Natural killer cell treated with Interleukin-12 subunit alpha and Interleukin-12 subunit beta and Interleukin-15 and Interleukin-18, amount 100 ng/mL, for 72 hours (primary cell): Measurements from ENCODE around the gene TMEM222. TPM values are rescaled to one million over a fixed set of nuclear protein-coding genes. Genes with fewer than 3 reads are reported as not detected.

Experiments used
- ATAC-seq, 2 donors: fragments of 150-1000 bp; cut with Tn5 transposase in 1 of 2; sonication (Bioruptor Pico), chemical (Tn5 transposase) in 1 of 2; 2 replicates each; pipeline ENCODE4 v1.10.0; 2021
- DNase-seq: peaks from one replicate; pipeline ENCODE4 v3.0.0; 2022; ENCODE audit warnings: low spot score
- H3K27ac Mint-ChIP-seq, 2 donors: 1 replicate in 1 of 2; 2 replicates in 1 of 2; pipeline ENCODE4 v1.8.0; 2022; ENCODE audit warnings: mixed read lengths in 2 of 2, mild to moderate bottlenecking in 1 of 2, moderate library complexity in 1 of 2
- H3K27me3 Mint-ChIP-seq, 2 donors: 1 replicate in 1 of 2; 2 replicates in 1 of 2; pipeline ENCODE4 v1.8.0; 2022; ENCODE audit warnings: mixed read lengths in 2 of 2
- H3K36me3 Mint-ChIP-seq: one replicate; pipeline ENCODE4 v1.8.0; 2022; ENCODE audit warnings: mixed read lengths
- H3K4me1 Mint-ChIP-seq, 2 donors: 1 replicate in 1 of 2; 2 replicates in 1 of 2; pipeline ENCODE4 v1.8.0; 2022; ENCODE audit warnings: low read depth in 2 of 2, mixed read lengths in 2 of 2, mild to moderate bottlenecking in 1 of 2
- H3K4me3 Mint-ChIP-seq: one replicate; pipeline ENCODE4 v1.8.0; 2022; ENCODE audit warnings: mixed read lengths
- H3K9me3 Mint-ChIP-seq: 2 replicates; pipeline ENCODE4 v1.8.0; 2022; ENCODE audit warnings: mixed read lengths
- total RNA-seq, 2 donors: library from RNA; stranded (reverse); gene quantifications; one replicate each; pipeline ENCODE4 v1.2.3, GENCODE V29; 2022

The TMEM222 gene
- total RNA-seq, 2 donors from 2014 or later, result 40.6 to 49.5 TPM

- H3K36me3 Mint-ChIP-seq, result no peaks in the 10 kb centered on the region
- H3K9me3 Mint-ChIP-seq, result no peaks in the 10 kb centered on the region
- no peak for DNase-seq
- peak overlapping the region in 1 of 2 donors; percentile 20 for H3K27ac Mint-ChIP-seq
- no peak for ATAC-seq
- H3K4me3 Mint-ChIP-seq, result no peak overlapping the region
- H3K4me1 Mint-ChIP-seq, result peaks cover 32 to 39% of the 10 kb centered on the region in 2 donors
- no peaks in the 10 kb centered on the region for H3K27me3 Mint-ChIP-seq
Measured at GRCh38 chr1:27363766-27364695, 42.1 kb downstream of the TMEM222 start.

GRCh38 chr1:27364696-27365371 lies 42.9 kb downstream of the TMEM222 start:
- Mint-ChIP-seq H3K36me3 (no peaks in the 10 kb centered on the region), H3K9me3 (no peaks in the 10 kb centered on the region), H3K4me3 (peak overlapping the region; percentile 90), H3K4me1 (peaks cover 27 to 33% of the 10 kb centered on the region in 2 donors), H3K27ac (peak overlapping the region; percentile 77 to 81), H3K27me3 (no peaks in the 10 kb centered on the region)
- ATAC-seq, result peak in 1 of 2 donors; percentile 4
- peak; percentile 45 for DNase-seq

- peak overlapping the region; percentile 77 to 81 for H3K27ac Mint-ChIP-seq
- ATAC-seq (peak; percentile 77 to 85), DNase-seq (peak; percentile 84)
- H3K4me3 Mint-ChIP-seq, result peak overlapping the region; percentile 90
- H3K27me3 Mint-ChIP-seq, result no peaks in the 10 kb centered on the region
- no peaks in the 10 kb centered on the region for H3K36me3 Mint-ChIP-seq
- H3K4me1 Mint-ChIP-seq, result peaks cover 23 to 26% of the 10 kb centered on the region in 2 donors
- no peaks in the 10 kb centered on the region for H3K9me3 Mint-ChIP-seq
Measured at GRCh38 chr1:27365372-27366112, 43.6 kb downstream of the TMEM222 start.

- no peaks in the 10 kb centered on the region for H3K9me3 Mint-ChIP-seq
- H3K4me1 Mint-ChIP-seq, result peaks cover 23 to 25% of the 10 kb centered on the region in 2 donors
- DNase-seq, result peak; percentile 89
- no peaks in the 10 kb centered on the region for H3K27me3 Mint-ChIP-seq
- no peaks in the 10 kb centered on the region for H3K36me3 Mint-ChIP-seq
- peak overlapping the region; percentile 90 for H3K4me3 Mint-ChIP-seq
- H3K27ac Mint-ChIP-seq, result peak overlapping the region; percentile 77 to 81
- peak; percentile 80 to 84 for ATAC-seq
Measured at GRCh38 chr1:27366113-27366410, 44.1 kb downstream of the TMEM222 start.

GRCh38 chr1:27366411-27367159 lies 44.6 kb downstream of the TMEM222 start, which contains the start of gene MAP3K6:
TSS of gene MAP3K6 (minus strand) at chr1:27366961. CDS start at chr1:27366597, 364 bp downstream.
- no peaks in the 10 kb centered on the region for H3K36me3 Mint-ChIP-seq
- H3K4me1 Mint-ChIP-seq, result peaks cover 23 to 25% of the 10 kb centered on the region in 2 donors
- H3K4me3 Mint-ChIP-seq, result peak within 1 kb of the TSS; percentile 90
- peak; percentile 63 to 74 for ATAC-seq
- peak within 1 kb of the TSS; percentile 77 to 81 for H3K27ac Mint-ChIP-seq
- H3K9me3 Mint-ChIP-seq, result no peaks in the 10 kb centered on the region
- H3K27me3 Mint-ChIP-seq, result no peaks in the 10 kb centered on the region
- no peak for DNase-seq

GRCh38 chr1:27367160-27367650 lies 45.2 kb downstream of the TMEM222 start:
- peak overlapping the region; percentile 75 for H3K4me3 Mint-ChIP-seq
- DNase-seq, result no peak
- no peaks in the 10 kb centered on the region for H3K36me3 Mint-ChIP-seq
- H3K9me3 Mint-ChIP-seq, result no peaks in the 10 kb centered on the region
- ATAC-seq, result no peak
- H3K4me1 Mint-ChIP-seq, result peaks cover 23 to 25% of the 10 kb centered on the region in 2 donors
- no peaks in the 10 kb centered on the region for H3K27me3 Mint-ChIP-seq
- no peak overlapping the region for H3K27ac Mint-ChIP-seq

- peak in 1 of 2 donors; percentile 34 for ATAC-seq
- no peaks in the 10 kb centered on the region for H3K36me3 Mint-ChIP-seq
- no peaks in the 10 kb centered on the region for H3K9me3 Mint-ChIP-seq
- peaks cover 23 to 25% of the 10 kb centered on the region in 2 donors for H3K4me1 Mint-ChIP-seq
- DNase-seq, result no peak
- no peak overlapping the region for H3K27ac Mint-ChIP-seq
- H3K27me3 Mint-ChIP-seq, result no peaks in the 10 kb centered on the region
- H3K4me3 Mint-ChIP-seq, result no peak overlapping the region
Measured at GRCh38 chr1:27368869-27369582, 47.1 kb downstream of the TMEM222 start.

- ATAC-seq (no peak), DNase-seq (peak; percentile 13)
- Mint-ChIP-seq H3K4me1 (peaks cover 3 to 6% of the 10 kb centered on the region in 2 donors), H3K27ac (no peak overlapping the region), H3K4me3 (no peak overlapping the region), H3K27me3 (peaks cover 0 to 3% of the 10 kb centered on the region in 2 donors), H3K9me3 (no peaks in the 10 kb centered on the region), H3K36me3 (no peaks in the 10 kb centered on the region)
Measured at GRCh38 chr1:27372022-27372807, 50.3 kb downstream of the TMEM222 start.

GRCh38 chr1:27372808-27373690 lies 51.1 kb downstream of the TMEM222 start:
- no peaks in the 10 kb centered on the region for H3K9me3 Mint-ChIP-seq
- H3K4me3 Mint-ChIP-seq, result no peak overlapping the region

GRCh38 chr1:27374362-27375086 lies 52.6 kb downstream of the TMEM222 start, which contains the start of gene FCN3:
TSS of gene FCN3 (minus strand) at chr1:27374824. CDS start at chr1:27374818, 6 bp downstream.
- no peak within 1 kb of the TSS for H3K27ac Mint-ChIP-seq
- peaks cover 0 to 3% of the 10 kb centered on the region in 2 donors for H3K27me3 Mint-ChIP-seq

More at GRCh38 chr1:27372808-27373690, 51.1 kb downstream of the TMEM222 start:
- H3K27ac Mint-ChIP-seq, result no peak overlapping the region
- H3K27me3 Mint-ChIP-seq, result peaks cover 0 to 3% of the 10 kb centered on the region in 2 donors
- no peak for ATAC-seq
- peak; percentile 60 for DNase-seq
- peaks cover 3 to 6% of the 10 kb centered on the region in 2 donors for H3K4me1 Mint-ChIP-seq
- H3K36me3 Mint-ChIP-seq, result no peaks in the 10 kb centered on the region

More at GRCh38 chr1:27374362-27375086, 52.6 kb downstream of the TMEM222 start, which contains the start of gene FCN3:
- Mint-ChIP-seq H3K4me1 (no peaks in the 10 kb centered on the region), H3K9me3 (no peaks in the 10 kb centered on the region), H3K36me3 (no peaks in the 10 kb centered on the region), H3K4me3 (no peak within 1 kb of the TSS)
- peak; percentile 53 for DNase-seq
- ATAC-seq, result no peak
